ENCODE data around the gene POLR2B. TPM values are rescaled to one million over a fixed set of nuclear protein-coding genes. Genes with fewer than 3 reads are reported as not detected.
A peak's percentile ranks its signal among the peaks of the same experiment; 100 is the strongest.
"Not testable (repeated sequence)": the region's sequence is repeated elsewhere in the genome, so short reads cannot be mapped to it uniquely, and the experiment has no call there.

Gene POLR2B
- polyA plus RNA-seq, 1 donor from 2014 or later, result 39.8 TPM

DNA sequence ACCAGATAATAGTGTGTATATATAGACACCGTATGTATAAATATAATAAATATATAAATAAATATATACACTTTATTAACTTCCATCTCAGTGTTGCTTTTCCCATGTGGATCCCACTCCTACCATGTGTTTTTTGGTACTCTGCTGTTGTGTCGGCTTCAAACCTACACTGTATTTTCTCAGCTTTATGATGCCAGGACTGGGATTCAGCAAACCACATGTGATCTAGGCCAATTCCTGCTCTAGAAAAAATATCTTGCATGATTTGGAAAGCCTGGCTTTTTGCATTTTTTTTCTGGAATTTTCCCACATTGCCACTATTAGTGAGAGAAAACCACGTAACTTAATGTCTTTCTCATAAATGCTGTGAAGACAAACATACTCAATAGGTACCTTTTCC, 55.8 kb downstream of the POLR2B start:
- no peaks in the 10 kb centered on the region for H3K4me1 Mint-ChIP-seq
- peaks cover 2% of the 10 kb centered on the region for H3K27me3 Mint-ChIP-seq
- no peak overlapping the region for H3K27ac Mint-ChIP-seq
- no peak overlapping the region for H3K4me3 Mint-ChIP-seq
- H3K9me3 Mint-ChIP-seq, result no peaks in the 10 kb centered on the region
- peaks cover 1% of the 10 kb centered on the region for H3K36me3 Mint-ChIP-seq

DNA sequence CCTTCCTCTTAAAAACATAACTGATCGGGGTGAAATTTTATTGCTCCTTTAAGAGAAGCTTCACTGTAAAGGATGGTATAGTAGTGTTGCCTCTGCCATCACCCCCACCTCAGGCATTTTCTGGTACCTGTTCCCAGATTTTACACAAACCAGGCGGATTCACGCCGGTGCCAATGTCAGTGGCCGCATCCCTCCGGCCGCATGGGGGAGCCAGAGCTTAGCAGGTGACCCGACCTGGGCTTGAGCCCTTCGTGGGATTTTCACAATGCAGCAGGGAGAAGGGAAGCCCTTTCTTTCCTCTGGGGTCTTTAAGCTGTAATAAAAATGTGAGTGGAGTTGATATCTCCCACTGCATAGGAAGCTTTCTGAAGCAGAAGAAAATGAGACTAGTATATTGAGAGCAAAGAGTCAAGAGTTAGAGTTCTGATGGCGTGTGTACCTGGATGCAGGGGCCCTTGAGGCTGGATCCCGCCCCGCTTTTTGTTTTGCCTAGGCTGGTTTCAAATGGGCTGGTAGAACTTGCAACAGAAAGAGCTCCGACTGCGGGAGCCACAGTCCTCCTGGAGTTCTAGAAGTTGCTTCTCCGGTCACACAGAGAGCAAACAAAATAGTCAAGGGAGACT, 59.4 kb downstream of the POLR2B start:
- H3K9me3 Mint-ChIP-seq, result no peaks in the 10 kb centered on the region
- H3K4me1 Mint-ChIP-seq, result no peaks in the 10 kb centered on the region
- H3K27me3 Mint-ChIP-seq, result peaks cover 2% of the 10 kb centered on the region
- H3K36me3 Mint-ChIP-seq, result no peaks in the 10 kb centered on the region
- H3K27ac Mint-ChIP-seq, result no peak overlapping the region
- H3K4me3 Mint-ChIP-seq, result no peak overlapping the region

DNA sequence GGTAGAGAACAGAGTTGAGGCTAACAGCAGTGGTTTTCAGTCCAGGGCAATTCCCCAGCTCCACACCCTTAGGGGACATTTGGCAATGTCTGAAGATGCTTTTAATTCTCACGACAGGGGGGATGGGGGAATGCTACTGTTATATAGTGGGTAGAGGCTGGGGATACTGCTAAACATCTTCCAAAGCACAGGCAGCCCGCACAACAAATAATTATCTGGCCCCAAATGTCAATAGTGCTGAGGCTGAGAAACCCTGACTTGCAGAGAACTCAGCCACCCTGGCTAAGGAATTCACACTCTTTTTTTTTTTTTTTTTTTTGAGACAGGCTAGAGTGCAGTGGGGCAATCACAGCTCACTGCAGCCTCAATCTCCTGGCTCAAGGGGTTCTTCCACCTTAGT, 60.6 kb downstream of the POLR2B start:
- H3K36me3 Mint-ChIP-seq, result no peaks in the 10 kb centered on the region
- no peaks in the 10 kb centered on the region for H3K9me3 Mint-ChIP-seq
- H3K4me1 Mint-ChIP-seq, result no peaks in the 10 kb centered on the region
- no peak overlapping the region for H3K4me3 Mint-ChIP-seq
- H3K27ac Mint-ChIP-seq, result no peak overlapping the region
- peaks cover 2% of the 10 kb centered on the region for H3K27me3 Mint-ChIP-seq

DNA sequence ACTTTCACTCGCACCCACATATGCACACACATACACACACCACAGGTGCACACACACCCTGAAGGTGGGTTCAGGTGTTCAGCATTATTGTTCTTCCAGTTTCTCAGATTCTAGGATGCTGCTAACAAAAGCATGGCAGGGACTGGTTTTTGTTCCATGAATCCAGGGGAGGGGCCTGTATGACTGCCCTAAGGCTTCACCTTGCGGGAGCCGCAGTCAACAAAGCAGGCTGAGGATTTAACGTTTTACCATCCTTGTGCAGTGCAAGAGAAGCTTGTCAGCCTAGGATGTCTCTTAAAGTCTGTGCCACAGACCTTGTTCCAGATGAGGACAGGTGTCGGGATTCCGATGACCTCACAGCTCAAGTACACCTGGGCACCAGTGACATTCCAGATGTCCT, 61.8 kb downstream of the POLR2B start:
- peaks cover 2% of the 10 kb centered on the region for H3K27me3 Mint-ChIP-seq
- H3K9me3 Mint-ChIP-seq, result no peaks in the 10 kb centered on the region
- H3K27ac Mint-ChIP-seq, result no peak overlapping the region
- H3K4me3 Mint-ChIP-seq, result no peak overlapping the region
- H3K4me1 Mint-ChIP-seq, result no peaks in the 10 kb centered on the region
- H3K36me3 Mint-ChIP-seq, result no peaks in the 10 kb centered on the region

DNA sequence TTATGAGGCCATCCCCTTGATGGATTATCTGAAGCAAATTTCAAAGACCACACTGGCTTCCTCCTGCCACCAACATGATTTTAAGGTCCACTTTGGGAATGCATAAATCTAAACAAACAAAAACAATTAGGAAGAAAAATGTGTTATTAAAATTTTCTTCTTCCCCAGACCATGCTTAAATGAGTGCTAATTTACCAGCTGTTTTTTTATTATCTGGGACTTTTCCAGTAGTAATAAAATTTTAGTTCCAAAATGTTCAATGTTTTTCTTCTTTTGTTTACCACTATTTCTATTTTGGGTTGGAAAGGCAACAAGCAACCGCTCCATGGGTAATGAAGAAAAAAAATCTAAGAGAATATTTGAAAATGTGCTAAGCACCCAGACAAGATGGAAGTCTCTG, 62.3 kb downstream of the POLR2B start:
- no peak overlapping the region for H3K4me3 Mint-ChIP-seq
- H3K36me3 Mint-ChIP-seq, result peaks cover 1% of the 10 kb centered on the region
- H3K27me3 Mint-ChIP-seq, result peaks cover 5% of the 10 kb centered on the region
- no peaks in the 10 kb centered on the region for H3K9me3 Mint-ChIP-seq
- H3K4me1 Mint-ChIP-seq, result no peaks in the 10 kb centered on the region
- no peak overlapping the region for H3K27ac Mint-ChIP-seq

DNA sequence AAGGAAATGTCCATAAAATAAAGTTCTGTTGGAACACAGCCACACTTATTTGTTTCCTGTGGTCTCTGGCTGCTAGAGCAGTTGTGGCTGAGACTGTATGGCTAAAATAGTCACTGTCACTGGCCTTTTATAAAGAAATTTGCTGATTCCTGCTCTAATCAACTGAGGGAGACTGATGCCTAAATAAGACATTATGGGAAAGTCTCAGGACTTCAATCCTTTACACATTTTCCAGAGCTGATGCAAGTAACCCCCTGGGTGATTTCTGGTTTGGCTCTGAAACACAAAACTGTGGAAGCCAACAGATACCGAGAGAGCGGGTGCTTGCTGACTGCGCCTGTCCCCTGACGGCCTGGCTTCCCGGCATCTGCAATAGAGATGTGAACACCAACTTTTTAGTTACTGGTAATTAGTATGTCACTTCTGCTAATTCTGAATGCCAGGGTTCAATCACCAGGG, 64.0 kb downstream of the POLR2B start:
- peaks cover 1% of the 10 kb centered on the region for H3K36me3 Mint-ChIP-seq
- H3K9me3 Mint-ChIP-seq, result peaks cover 3 to 8% (median 6%) of the 10 kb centered on the region in 3 donors
- peaks cover 9% of the 10 kb centered on the region for H3K27me3 Mint-ChIP-seq
- no peaks in the 10 kb centered on the region for H3K4me1 Mint-ChIP-seq
- H3K27ac Mint-ChIP-seq, result no peak overlapping the region
- no peak overlapping the region for H3K4me3 Mint-ChIP-seq

DNA sequence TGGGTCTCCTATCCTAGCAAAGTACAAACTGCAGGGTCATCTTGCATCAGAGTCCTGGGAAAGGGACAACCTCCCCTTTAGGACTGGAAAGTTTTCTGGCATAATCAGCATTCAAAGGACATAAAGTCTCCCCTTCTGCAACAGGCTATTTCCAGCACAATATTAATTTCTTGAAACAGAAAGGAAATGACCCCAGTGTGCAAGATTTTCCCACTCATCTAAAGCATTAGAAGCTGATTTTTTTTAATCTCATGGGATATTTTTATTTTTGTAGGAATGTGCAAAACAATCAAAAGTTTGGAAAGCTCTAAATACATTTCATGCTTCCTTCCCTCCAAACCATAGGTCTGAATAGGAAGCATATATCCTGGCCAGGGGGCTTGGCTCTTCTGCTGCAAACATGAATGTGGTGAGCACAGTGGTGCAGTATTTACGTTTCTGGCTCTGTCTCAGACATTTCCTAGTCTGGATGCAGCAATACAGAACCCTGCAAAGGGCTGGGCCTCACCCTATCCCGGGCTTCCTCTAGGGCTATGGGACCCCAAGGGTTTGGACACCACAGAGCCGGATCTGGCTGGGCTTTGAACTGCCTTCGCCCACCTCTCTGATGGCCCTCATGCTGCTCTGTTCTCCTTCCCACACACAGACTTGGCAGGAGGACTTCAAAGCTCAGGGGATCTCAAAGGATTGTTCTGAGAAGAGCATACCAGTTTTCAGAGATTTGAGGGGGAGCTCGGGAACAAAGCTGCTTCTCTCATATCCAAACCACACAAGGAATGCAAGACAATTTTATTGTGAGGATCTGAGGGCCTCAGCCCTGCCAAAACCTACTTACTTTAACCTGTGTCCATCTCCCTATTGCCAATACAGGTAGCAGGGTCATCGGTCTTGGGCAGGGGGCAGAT, 64.9 kb downstream of the POLR2B start:
- Mint-ChIP-seq H3K36me3 (peaks cover 1% of the 10 kb centered on the region), H3K27ac (no peak overlapping the region), H3K9me3 (peaks cover 3 to 8% (median 6%) of the 10 kb centered on the region in 3 donors), H3K27me3 (peaks cover 6% of the 10 kb centered on the region), H3K4me3 (no peak overlapping the region), H3K4me1 (no peaks in the 10 kb centered on the region)

DNA sequence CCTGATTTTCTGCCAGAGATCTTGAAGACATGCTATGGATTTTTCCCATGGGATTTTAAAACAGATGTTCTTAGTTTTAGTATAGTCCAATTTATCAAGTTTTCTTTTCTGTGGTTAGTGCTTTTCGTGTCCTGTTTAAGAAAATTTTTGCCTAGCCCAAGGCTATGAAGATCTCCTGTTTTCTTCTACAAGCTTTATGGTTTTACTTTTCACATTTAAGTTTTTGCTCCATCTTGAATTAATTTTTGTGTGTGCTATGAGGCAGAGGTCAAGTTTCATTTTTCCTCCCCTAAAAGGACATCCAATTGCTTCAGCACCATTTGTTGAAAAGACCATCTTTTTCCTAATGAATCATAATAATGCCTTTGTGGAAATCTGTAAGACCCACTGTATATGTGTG, 65.6 kb downstream of the POLR2B start:
- H3K9me3 Mint-ChIP-seq, result peaks cover 3 to 8% (median 6%) of the 10 kb centered on the region in 3 donors
- no peak overlapping the region for H3K27ac Mint-ChIP-seq
- peaks cover 1% of the 10 kb centered on the region for H3K36me3 Mint-ChIP-seq
- H3K4me3 Mint-ChIP-seq, result no peak overlapping the region
- H3K27me3 Mint-ChIP-seq, result peaks cover 10% of the 10 kb centered on the region
- H3K4me1 Mint-ChIP-seq, result no peaks in the 10 kb centered on the region

DNA sequence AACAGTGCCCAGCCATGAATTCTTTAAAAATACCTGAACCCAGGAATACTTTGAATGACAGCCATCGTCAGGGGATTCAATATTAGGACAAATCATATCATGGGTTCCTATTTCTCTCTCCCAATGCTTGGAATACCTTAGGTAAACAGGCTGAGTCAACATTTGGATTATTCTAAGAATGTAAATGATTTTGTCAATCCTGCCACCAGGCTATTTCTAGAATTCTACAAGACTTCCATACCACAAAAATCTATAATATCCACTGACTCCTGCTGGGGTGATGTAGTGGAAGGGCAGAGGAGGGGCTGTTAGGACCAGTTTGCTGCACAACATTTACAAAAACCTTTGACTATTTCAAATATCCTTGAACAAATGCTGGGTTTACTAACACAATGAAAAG, 66.3 kb downstream of the POLR2B start:
- Mint-ChIP-seq H3K9me3 (peaks cover 3 to 8% (median 6%) of the 10 kb centered on the region in 3 donors), H3K4me1 (no peaks in the 10 kb centered on the region), H3K36me3 (peaks cover 1% of the 10 kb centered on the region), H3K4me3 (no peak overlapping the region), H3K27ac (no peak overlapping the region), H3K27me3 (peaks cover 10% of the 10 kb centered on the region)

DNA sequence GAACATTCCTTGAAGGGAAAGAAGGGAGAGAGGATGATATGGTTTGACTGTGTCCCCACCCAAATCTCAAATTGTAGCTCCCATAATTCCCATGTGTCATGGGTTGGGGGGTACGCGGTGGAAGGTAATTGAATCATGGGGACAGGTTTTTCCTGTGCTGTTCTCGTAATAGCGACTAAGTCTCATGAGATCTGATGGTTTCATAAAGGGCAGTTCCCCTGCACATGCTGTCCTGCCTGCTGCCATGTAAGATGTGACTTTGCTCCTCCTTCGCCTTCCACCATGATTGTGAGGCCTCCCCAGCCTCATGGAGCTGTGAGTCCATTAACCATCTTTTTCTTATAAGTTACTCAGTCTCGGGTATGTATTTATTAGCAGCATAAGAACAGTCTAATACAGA, 68.3 kb downstream of the POLR2B start:
- peak overlapping the region in 1 of 3 donors; percentile 36 for H3K27ac Mint-ChIP-seq
- H3K4me1 Mint-ChIP-seq, H3K36me3 Mint-ChIP-seq, H3K4me3 Mint-ChIP-seq, H3K9me3 Mint-ChIP-seq: not testable (repeated sequence)
- peaks cover 10% of the 10 kb centered on the region for H3K27me3 Mint-ChIP-seq

DNA sequence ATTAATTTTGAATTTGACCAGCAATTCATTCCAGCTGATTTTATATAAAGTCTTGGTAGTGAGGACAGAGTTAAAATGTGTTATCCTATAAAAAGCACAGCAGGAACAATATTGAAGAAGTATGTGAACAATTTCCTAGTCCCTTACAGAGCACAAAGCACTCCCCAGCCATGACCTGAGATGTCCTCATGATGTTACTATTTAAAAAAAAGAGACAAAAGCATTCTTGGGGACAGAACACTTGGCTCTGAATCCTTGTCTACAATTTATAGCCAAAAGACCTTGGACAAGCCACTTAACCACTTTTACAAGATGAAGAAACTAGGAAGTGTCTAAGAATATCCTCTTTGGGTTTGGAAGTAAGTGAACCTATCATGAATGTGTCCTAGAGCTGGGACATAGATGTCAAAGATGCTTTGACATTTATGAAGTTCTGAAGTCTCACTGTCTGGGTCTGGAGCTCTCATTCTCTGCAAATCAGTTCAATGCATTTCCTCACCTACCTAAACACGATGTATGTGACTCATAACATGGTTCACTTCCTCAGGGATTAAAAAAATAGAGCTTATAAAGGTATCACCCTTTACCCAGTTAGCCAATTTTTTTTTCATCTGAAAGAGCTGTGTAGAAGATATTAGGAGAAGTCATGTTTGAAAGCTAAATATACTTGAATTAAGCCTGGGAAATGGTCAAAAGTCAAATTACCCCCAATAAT, 70.1 kb downstream of the POLR2B start:
- peaks cover 13% of the 10 kb centered on the region for H3K27me3 Mint-ChIP-seq
- H3K4me3 Mint-ChIP-seq, result no peak overlapping the region
- H3K27ac Mint-ChIP-seq, result no peak overlapping the region
- H3K4me1 Mint-ChIP-seq, result no peaks in the 10 kb centered on the region
- H3K36me3 Mint-ChIP-seq, result peaks cover 1% of the 10 kb centered on the region
- H3K9me3 Mint-ChIP-seq, result peaks cover 3 to 8% (median 6%) of the 10 kb centered on the region in 3 donors

DNA sequence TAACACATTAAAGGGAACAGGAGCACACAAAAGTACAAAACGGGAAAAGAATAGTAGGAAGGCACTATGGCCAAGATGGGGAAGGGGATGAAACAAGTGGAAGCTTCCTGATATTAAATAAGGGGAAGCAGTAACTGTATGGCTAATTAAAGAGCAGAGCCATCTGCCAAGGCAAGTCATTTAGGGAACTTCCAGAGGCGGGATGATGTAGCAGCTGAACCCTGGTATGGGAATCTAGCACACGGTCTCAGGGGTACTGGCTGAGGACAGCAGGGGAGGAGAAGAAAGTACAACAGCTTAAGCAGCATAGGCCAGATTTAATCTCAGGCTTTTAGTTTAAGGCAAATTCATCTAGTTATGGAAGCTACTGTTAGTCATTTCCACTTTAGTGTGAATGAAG, 72.4 kb downstream of the POLR2B start:
- H3K27ac Mint-ChIP-seq, result no peak overlapping the region

DNA sequence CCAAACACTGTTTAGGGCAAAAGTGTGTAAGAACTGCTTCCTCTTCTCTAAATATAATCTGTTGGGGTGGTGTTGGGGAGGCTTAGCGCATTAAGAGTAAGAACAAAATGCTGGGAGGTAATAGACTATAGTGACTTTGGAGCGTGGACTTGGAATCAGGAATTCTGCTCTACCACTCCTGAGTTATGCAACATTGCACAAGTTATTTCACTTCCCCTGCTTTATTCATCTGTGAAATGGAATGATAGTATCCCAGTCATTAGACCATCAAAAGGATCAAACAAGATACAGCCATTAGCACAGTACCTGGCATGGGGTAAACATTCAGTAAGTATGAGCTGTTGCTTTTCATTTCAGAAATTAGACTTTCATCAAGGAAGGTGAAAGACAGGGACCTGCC, 72.8 kb downstream of the POLR2B start:
- Mint-ChIP-seq H3K4me3 (no peak overlapping the region), H3K27me3 (peaks cover 16% of the 10 kb centered on the region), H3K4me1 (no peaks in the 10 kb centered on the region), H3K9me3 (peaks cover 3 to 6% (median 6%) of the 10 kb centered on the region in 3 donors), H3K27ac (no peak overlapping the region), H3K36me3 (no peaks in the 10 kb centered on the region)

More for the DNA sequence above, 72.4 kb downstream of the POLR2B start:
- Mint-ChIP-seq H3K27me3 (peaks cover 17% of the 10 kb centered on the region), H3K36me3 (no peaks in the 10 kb centered on the region), H3K4me3 (no peak overlapping the region), H3K9me3 (peaks cover 3 to 8% (median 6%) of the 10 kb centered on the region in 3 donors), H3K4me1 (no peaks in the 10 kb centered on the region)

DNA sequence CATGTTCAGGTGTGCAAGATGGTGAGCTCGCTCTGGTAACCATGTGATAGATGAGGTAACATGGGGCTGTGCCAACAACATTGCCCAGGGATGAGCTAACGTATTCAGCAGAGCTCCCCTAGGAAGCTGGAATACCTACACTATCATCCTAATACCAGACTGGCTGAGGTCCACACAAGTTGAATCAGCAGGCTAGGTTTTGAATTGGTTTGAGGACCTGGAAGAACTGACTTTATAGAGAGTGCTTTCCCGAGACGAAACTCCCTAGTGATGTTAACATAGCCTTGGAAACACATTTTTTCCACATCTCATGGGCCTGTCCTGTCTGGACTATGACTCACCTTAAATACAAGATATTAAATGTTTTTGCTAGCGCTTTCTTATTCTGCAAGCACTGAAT, 74.8 kb downstream of the POLR2B start:
- Mint-ChIP-seq H3K4me1 (no peaks in the 10 kb centered on the region), H3K36me3 (no peaks in the 10 kb centered on the region), H3K27me3 (peaks cover 13% of the 10 kb centered on the region), H3K9me3 (no peaks in the 10 kb centered on the region), H3K27ac (no peak overlapping the region), H3K4me3 (no peak overlapping the region)

DNA sequence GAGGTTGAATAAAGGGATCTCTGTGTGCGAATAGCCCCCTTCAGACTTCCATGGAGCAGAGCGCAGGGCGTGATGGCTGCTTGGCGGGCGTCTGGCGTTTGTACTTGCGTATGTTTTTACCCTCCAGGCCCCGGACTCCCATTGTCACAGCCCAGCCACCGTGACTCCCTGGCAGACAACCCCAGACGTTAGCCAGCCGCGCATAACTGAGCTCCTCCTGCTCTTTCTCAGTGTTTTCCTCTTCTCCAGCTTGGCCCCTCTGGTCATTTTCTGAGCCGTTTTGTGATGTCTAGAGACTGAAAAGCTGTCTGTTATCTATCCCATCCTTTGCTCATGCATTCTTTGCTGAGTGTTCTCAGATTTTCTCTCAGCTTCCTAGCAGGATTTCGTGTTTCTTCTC, 77.2 kb downstream of the POLR2B start:
- Mint-ChIP-seq H3K4me1 (no peaks in the 10 kb centered on the region), H3K36me3 (no peaks in the 10 kb centered on the region), H3K4me3 (no peak overlapping the region), H3K9me3 (no peaks in the 10 kb centered on the region), H3K27ac (no peak overlapping the region), H3K27me3 (peaks cover 10% of the 10 kb centered on the region)
